GM23338 (cell line): ENCODE measurements around the gene PSORS1C1. TPM values are rescaled to one million over a fixed set of nuclear protein-coding genes. Genes with fewer than 3 reads are reported as not detected.

Experiments used
- ATAC-seq: fragments of 200-7000 bp; cut with Tn5 transposase; 3 replicates; pipeline ENCODE4 v1.9.1; 2020
- DNase-seq: peaks from one replicate; pipeline ENCODE4 v3.0.0-alpha.2; 2015; ENCODE audit warnings: low spot score
- H2AFZ ChIP-seq: fragments of 200-600 bp; sonication (generic); 2 replicates; pipeline ENCODE4 v1.8.0; 2016; ENCODE audit warnings: antibody characterized with exemption, mild to moderate bottlenecking, moderate library complexity
- H3F3A ChIP-seq: fragments of 200-600 bp; sonication (generic); replicated peaks from 2 replicates; pipeline ENCODE4 v1.8.0; 2017; ENCODE audit warnings: antibody characterized with exemption, mixed run types, low read depth
- H3K27ac ChIP-seq: fragments of 200-600 bp; sonication (generic); 2 replicates; pipeline ENCODE4 v1.6.1; 2016; ENCODE audit warnings: low read depth
- H3K27me3 ChIP-seq: fragments of 200-600 bp; sonication (generic); 2 replicates; pipeline ENCODE4 v1.8.0; 2016; ENCODE audit warnings: mild to moderate bottlenecking, mixed run types, moderate library complexity; ENCODE audit not compliant: insufficient read depth
- H3K36me3 ChIP-seq: fragments of 200-600 bp; sonication (generic); 2 replicates; pipeline ENCODE4 v1.8.0; 2016; ENCODE audit warnings: mild to moderate bottlenecking; ENCODE audit not compliant: insufficient read depth
- H3K4me1 ChIP-seq: fragments of 200-600 bp; sonication (generic); 2 replicates; pipeline ENCODE4 v1.8.0; 2016; ENCODE audit warnings: mild to moderate bottlenecking, moderate library complexity; ENCODE audit not compliant: insufficient read depth
- H3K4me2 ChIP-seq: fragments of 200-600 bp; sonication (generic); 2 replicates; pipeline ENCODE4 v1.7.1; 2017; ENCODE audit warnings: mixed run types
- H3K4me3 ChIP-seq: fragments of 200-600 bp; sonication (generic); 2 replicates; pipeline ENCODE4 v1.6.1; 2016; ENCODE audit warnings: mixed run types
- H3K79me2 ChIP-seq: fragments of 200-600 bp; sonication (generic); replicated peaks from 2 replicates; pipeline ENCODE4 v1.8.0; 2017; ENCODE audit warnings: mild to moderate bottlenecking; ENCODE audit not compliant: insufficient read depth
- H3K9me2 ChIP-seq: fragments of 200-600 bp; sonication (generic); 2 replicates; pipeline ENCODE4 v1.8.0; 2017; ENCODE audit not compliant: insufficient read depth
- H4K20me1 ChIP-seq: fragments of 200-600 bp; sonication (generic); replicated peaks from 2 replicates; pipeline ENCODE4 v1.8.0; 2017; ENCODE audit warnings: mild to moderate bottlenecking; ENCODE audit not compliant: insufficient read depth
- H3K27ac Mint-ChIP-seq: 2 replicates; pipeline ENCODE4 v1.8.0; 2020; ENCODE audit warnings: inconsistent platforms, mild to moderate bottlenecking, moderate library complexity, mixed read lengths
- H3K27me3 Mint-ChIP-seq: 3 replicates; pipeline ENCODE4 v1.8.0; 2022; ENCODE audit warnings: low read depth, mild to moderate bottlenecking, moderate library complexity, mixed read lengths, inconsistent platforms; ENCODE audit not compliant: insufficient read depth, poor library complexity
- H3K36me3 Mint-ChIP-seq: 3 replicates; pipeline ENCODE4 v1.8.0; 2021; ENCODE audit warnings: low read depth, mild to moderate bottlenecking, inconsistent platforms, moderate library complexity, mixed read lengths
- H3K4me1 Mint-ChIP-seq: 3 replicates; pipeline ENCODE4 v1.8.0; 2020; ENCODE audit warnings: mild to moderate bottlenecking, inconsistent platforms, mixed read lengths
- H3K4me3 Mint-ChIP-seq: 3 replicates; pipeline ENCODE4 v1.8.0; 2021; ENCODE audit warnings: moderate library complexity, mild to moderate bottlenecking, inconsistent platforms, mixed read lengths
- H3K9me3 Mint-ChIP-seq: 3 replicates; pipeline ENCODE4 v1.8.0; 2020; ENCODE audit warnings: moderate library complexity, mild to moderate bottlenecking, inconsistent platforms, mixed read lengths
- CREB1 ChIP-seq: fragments of 250-450 bp; sonication (Bioruptor Pico); IDR thresholded peaks from 2 replicates; pipeline ENCODE4 v1.5.0; 2020; ENCODE audit warnings: low read depth, mild to moderate bottlenecking, moderate library complexity
- EZH2 ChIP-seq: fragments of 200-600 bp; sonication (generic); IDR thresholded peaks from one replicate; pipeline ENCODE4 v1.8.0; 2017; ENCODE audit warnings: antibody characterized with exemption, mild to moderate bottlenecking, low read depth; ENCODE audit not compliant: unreplicated experiment
- EZH2phosphoT487 ChIP-seq: fragments of 200-600 bp; sonication (generic); IDR thresholded peaks from one replicate; pipeline ENCODE4 v1.8.1; 2018; ENCODE audit warnings: antibody characterized with exemption; ENCODE audit not compliant: unreplicated experiment
- JUNB ChIP-seq: IDR thresholded peaks from one replicate; pipeline ENCODE4 v1.6.1; 2016; ENCODE audit warnings: antibody characterized with exemption; ENCODE audit not compliant: unreplicated experiment
- NANOG ChIP-seq: IDR thresholded peaks from 2 replicates; pipeline ENCODE4 v1.6.1; 2016; ENCODE audit warnings: antibody characterized with exemption, borderline replicate concordance
- POLR2AphosphoS5 ChIP-seq: IDR thresholded peaks from 2 replicates; pipeline ENCODE4 v1.6.1; 2016; ENCODE audit warnings: antibody characterized with exemption, low read depth
- STAT1 ChIP-seq: IDR thresholded peaks from one replicate; pipeline ENCODE4 v1.6.1; 2016; ENCODE audit warnings: antibody characterized with exemption; ENCODE audit not compliant: unreplicated experiment
- ZNF114 ChIP-seq: fragments of 250-450 bp; sonication (Bioruptor Pico); IDR thresholded peaks from 2 replicates; pipeline ENCODE4 v1.5.0; 2020; ENCODE audit warnings: mild to moderate bottlenecking, moderate library complexity
- ZNF331 ChIP-seq: fragments of 250-450 bp; sonication (Bioruptor Pico); IDR thresholded peaks from 2 replicates; pipeline ENCODE4 v1.5.0; 2020; ENCODE audit warnings: low read depth, mild to moderate bottlenecking, moderate library complexity
- polyA plus RNA-seq: library from polyadenylated mRNA; unstranded; fragments of >200 nt; fragmentation: Nextera tagmentation; extraction: Ambion mirVana; gene quantifications from 2 replicates; pipeline ENCODE4 v1.2.1, GENCODE V29; 2016
- total RNA-seq: library from RNA; depleted of rRNA; stranded (reverse); fragments of >200 nt; shearing (Covaris generic); gene quantifications from 2 replicates; pipeline ENCODE4 v1.2.3, GENCODE V29; 2014
- TF ChIP-seq, protein P1 (sequence below): IDR thresholded peaks from one replicate; pipeline ENCODE4 v1.6.1; 2018; ENCODE audit warnings: antibody characterized with exemption; ENCODE audit not compliant: unreplicated experiment
- TF ChIP-seq, protein P2 (sequence below): IDR thresholded peaks from 2 replicates; pipeline ENCODE4 v1.6.1; 2016; ENCODE audit warnings: antibody characterized with exemption
- TF ChIP-seq, protein P3 (sequence below), 2 experiments: fragments of 200-600 bp in 1 of 2; sonication (generic) in 1 of 2; conservative IDR thresholded peaks; 2 replicates each; pipeline versions ENCODE4 v1.5.1 to v1.6.1; 2016 to 2017; ENCODE audit warnings: antibody characterized with exemption in 2 of 2, low read depth in 2 of 2, mild to moderate bottlenecking in 2 of 2, moderate library complexity in 1 of 2
- TF ChIP-seq, protein P4 (sequence below): fragments of 250-450 bp; sonication (Bioruptor Pico); IDR thresholded peaks from 2 replicates; pipeline ENCODE4 v1.5.0; 2020; ENCODE audit warnings: mild to moderate bottlenecking, moderate library complexity

Gene PSORS1C1
- total and polyA plus RNA-seq, 2 experiments from 2014 or later = not detected

DNA sequence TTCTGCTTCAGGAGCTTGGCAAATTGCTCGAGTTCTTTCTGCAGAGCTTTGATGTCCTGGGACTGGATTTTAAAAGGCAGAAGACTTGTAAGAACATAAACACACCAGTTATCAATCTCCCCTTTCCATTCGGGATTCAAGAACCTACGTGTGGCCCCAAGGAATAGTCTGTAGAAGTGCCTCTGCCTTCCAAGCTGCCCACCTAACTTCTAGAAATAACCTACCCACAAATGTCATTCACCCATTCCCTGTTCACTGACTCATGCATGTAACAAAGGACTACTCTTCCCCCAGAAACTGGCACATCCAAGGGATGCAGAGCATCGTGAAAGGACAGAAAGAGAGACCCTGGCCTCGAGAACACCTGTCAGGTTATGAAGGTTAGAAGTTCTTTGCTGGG lies 51.4 kb downstream of the PSORS1C1 start (continued):
- TF ChIP-seq, protein P1, sequence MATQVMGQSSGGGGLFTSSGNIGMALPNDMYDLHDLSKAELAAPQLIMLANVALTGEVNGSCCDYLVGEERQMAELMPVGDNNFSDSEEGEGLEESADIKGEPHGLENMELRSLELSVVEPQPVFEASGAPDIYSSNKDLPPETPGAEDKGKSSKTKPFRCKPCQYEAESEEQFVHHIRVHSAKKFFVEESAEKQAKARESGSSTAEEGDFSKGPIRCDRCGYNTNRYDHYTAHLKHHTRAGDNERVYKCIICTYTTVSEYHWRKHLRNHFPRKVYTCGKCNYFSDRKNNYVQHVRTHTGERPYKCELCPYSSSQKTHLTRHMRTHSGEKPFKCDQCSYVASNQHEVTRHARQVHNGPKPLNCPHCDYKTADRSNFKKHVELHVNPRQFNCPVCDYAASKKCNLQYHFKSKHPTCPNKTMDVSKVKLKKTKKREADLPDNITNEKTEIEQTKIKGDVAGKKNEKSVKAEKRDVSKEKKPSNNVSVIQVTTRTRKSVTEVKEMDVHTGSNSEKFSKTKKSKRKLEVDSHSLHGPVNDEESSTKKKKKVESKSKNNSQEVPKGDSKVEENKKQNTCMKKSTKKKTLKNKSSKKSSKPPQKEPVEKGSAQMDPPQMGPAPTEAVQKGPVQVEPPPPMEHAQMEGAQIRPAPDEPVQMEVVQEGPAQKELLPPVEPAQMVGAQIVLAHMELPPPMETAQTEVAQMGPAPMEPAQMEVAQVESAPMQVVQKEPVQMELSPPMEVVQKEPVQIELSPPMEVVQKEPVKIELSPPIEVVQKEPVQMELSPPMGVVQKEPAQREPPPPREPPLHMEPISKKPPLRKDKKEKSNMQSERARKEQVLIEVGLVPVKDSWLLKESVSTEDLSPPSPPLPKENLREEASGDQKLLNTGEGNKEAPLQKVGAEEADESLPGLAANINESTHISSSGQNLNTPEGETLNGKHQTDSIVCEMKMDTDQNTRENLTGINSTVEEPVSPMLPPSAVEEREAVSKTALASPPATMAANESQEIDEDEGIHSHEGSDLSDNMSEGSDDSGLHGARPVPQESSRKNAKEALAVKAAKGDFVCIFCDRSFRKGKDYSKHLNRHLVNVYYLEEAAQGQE = no peak
- TF ChIP-seq, protein P2, sequence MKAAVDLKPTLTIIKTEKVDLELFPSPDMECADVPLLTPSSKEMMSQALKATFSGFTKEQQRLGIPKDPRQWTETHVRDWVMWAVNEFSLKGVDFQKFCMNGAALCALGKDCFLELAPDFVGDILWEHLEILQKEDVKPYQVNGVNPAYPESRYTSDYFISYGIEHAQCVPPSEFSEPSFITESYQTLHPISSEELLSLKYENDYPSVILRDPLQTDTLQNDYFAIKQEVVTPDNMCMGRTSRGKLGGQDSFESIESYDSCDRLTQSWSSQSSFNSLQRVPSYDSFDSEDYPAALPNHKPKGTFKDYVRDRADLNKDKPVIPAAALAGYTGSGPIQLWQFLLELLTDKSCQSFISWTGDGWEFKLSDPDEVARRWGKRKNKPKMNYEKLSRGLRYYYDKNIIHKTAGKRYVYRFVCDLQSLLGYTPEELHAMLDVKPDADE = no peak
- TF ChIP-seq EZH2phosphoT487 = no peak
- no peak for TF ChIP-seq CREB1 (CRISPR knock-in tag)
- TF ChIP-seq ZNF331 = no peak
- no peak for TF ChIP-seq STAT1
- no peak for TF ChIP-seq ZNF114 (CRISPR knock-in tag)
- no peak for TF ChIP-seq EZH2

DNA sequence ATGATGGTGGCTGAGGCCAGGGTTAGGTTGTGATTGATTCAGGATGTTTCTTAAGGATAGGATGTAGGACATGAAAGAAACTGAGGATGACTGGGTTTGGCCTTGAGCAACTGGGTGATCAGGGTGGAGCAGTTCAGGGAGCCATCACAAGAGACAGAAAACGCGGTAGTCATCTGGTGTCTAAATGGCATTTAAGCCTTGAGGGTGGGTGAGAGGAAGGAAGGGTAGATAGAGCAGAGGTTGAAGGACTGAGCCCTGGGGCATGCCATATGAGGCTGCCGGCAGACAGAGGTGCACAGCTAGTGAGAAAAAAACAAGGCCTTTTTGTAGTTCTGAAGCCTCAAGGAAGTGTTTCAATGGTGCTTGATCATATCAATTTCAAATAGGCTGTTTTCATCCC lies 54.0 kb downstream of the PSORS1C1 start:
- Histone ChIP-seq H3F3A (peaks cover 40% of the 10 kb centered on the region), H3K27ac (peak overlapping the region; percentile 100; the same call in 1 of the 2 replicates), H2AFZ (no peak overlapping the region), H3K4me3 (peak overlapping the region; percentile 100), H3K9me2 (no peaks in the 10 kb centered on the region), H3K4me1 (peaks cover 47% of the 10 kb centered on the region), H4K20me1 (peaks cover 59% of the 10 kb centered on the region), H3K27me3 (no peaks in the 10 kb centered on the region), H3K4me2 (peak overlapping the region; percentile 100), H3K36me3 (peaks cover 34% of the 10 kb centered on the region), H3K79me2 (peaks cover 68% of the 10 kb centered on the region)
- Mint-ChIP-seq H3K9me3 (no peaks in the 10 kb centered on the region; the same call in 2 of the 3 replicates), H3K4me1 (peaks cover 56% of the 10 kb centered on the region), H3K4me3 (peak overlapping the region; percentile 95), H3K27me3 (peaks cover 33% of the 10 kb centered on the region), H3K36me3 (peaks cover 64% of the 10 kb centered on the region), H3K27ac (peak overlapping the region; percentile 92)
- no peak for DNase-seq
- no peak for TF ChIP-seq NANOG
- no peak for TF ChIP-seq ZNF331
- no peak for TF ChIP-seq EZH2
- TF ChIP-seq, protein P3, sequence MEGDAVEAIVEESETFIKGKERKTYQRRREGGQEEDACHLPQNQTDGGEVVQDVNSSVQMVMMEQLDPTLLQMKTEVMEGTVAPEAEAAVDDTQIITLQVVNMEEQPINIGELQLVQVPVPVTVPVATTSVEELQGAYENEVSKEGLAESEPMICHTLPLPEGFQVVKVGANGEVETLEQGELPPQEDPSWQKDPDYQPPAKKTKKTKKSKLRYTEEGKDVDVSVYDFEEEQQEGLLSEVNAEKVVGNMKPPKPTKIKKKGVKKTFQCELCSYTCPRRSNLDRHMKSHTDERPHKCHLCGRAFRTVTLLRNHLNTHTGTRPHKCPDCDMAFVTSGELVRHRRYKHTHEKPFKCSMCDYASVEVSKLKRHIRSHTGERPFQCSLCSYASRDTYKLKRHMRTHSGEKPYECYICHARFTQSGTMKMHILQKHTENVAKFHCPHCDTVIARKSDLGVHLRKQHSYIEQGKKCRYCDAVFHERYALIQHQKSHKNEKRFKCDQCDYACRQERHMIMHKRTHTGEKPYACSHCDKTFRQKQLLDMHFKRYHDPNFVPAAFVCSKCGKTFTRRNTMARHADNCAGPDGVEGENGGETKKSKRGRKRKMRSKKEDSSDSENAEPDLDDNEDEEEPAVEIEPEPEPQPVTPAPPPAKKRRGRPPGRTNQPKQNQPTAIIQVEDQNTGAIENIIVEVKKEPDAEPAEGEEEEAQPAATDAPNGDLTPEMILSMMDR (conservative IDR thresholded peaks at IDR 0.05; ENCODE audit: low read depth in 2 of 2) = no peak
- no peak for TF ChIP-seq CREB1 (CRISPR knock-in tag)
- no peak for TF ChIP-seq ZNF114 (CRISPR knock-in tag)
- TF ChIP-seq POLR2AphosphoS5 = no peak
- TF ChIP-seq, protein P4, sequence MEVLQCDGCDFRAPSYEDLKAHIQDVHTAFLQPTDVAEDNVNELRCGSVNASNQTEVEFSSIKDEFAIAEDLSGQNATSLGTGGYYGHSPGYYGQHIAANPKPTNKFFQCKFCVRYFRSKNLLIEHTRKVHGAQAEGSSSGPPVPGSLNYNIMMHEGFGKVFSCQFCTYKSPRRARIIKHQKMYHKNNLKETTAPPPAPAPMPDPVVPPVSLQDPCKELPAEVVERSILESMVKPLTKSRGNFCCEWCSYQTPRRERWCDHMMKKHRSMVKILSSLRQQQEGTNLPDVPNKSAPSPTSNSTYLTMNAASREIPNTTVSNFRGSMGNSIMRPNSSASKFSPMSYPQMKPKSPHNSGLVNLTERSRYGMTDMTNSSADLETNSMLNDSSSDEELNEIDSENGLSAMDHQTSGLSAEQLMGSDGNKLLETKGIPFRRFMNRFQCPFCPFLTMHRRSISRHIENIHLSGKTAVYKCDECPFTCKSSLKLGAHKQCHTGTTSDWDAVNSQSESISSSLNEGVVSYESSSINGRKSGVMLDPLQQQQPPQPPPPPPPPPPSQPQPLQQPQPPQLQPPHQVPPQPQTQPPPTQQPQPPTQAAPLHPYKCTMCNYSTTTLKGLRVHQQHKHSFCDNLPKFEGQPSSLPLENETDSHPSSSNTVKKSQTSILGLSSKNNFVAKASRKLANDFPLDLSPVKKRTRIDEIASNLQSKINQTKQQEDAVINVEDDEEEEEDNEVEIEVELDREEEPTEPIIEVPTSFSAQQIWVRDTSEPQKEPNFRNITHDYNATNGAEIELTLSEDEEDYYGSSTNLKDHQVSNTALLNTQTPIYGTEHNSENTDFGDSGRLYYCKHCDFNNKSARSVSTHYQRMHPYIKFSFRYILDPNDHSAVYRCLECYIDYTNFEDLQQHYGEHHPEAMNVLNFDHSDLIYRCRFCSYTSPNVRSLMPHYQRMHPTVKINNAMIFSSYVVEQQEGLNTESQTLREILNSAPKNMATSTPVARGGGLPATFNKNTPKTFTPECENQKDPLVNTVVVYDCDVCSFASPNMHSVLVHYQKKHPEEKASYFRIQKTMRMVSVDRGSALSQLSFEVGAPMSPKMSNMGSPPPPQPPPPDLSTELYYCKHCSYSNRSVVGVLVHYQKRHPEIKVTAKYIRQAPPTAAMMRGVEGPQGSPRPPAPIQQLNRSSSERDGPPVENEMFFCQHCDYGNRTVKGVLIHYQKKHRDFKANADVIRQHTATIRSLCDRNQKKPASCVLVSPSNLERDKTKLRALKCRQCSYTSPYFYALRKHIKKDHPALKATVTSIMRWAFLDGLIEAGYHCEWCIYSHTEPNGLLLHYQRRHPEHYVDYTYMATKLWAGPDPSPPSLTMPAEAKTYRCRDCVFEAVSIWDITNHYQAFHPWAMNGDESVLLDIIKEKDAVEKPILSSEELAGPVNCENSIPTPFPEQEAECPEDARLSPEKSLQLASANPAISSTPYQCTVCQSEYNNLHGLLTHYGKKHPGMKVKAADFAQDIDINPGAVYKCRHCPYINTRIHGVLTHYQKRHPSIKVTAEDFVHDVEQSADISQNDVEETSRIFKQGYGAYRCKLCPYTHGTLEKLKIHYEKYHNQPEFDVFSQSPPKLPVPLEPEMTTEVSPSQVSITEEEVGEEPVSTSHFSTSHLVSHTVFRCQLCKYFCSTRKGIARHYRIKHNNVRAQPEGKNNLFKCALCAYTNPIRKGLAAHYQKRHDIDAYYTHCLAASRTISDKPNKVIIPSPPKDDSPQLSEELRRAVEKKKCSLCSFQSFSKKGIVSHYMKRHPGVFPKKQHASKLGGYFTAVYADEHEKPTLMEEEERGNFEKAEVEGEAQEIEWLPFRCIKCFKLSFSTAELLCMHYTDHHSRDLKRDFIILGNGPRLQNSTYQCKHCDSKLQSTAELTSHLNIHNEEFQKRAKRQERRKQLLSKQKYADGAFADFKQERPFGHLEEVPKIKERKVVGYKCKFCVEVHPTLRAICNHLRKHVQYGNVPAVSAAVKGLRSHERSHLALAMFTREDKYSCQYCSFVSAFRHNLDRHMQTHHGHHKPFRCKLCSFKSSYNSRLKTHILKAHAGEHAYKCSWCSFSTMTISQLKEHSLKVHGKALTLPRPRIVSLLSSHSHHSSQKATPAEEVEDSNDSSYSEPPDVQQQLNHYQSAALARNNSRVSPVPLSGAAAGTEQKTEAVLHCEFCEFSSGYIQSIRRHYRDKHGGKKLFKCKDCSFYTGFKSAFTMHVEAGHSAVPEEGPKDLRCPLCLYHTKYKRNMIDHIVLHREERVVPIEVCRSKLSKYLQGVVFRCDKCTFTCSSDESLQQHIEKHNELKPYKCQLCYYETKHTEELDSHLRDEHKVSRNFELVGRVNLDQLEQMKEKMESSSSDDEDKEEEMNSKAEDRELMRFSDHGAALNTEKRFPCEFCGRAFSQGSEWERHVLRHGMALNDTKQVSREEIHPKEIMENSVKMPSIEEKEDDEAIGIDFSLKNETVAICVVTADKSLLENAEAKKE (CRISPR knock-in tag) = no peak
- no peak for TF ChIP-seq EZH2phosphoT487
- TF ChIP-seq JUNB = no peak
- no peak for ATAC-seq
